GM18861 (cell line): ENCODE measurements around the gene RFXANK.
"Not testable (repeated sequence)": the region's sequence is repeated elsewhere in the genome, so short reads cannot be mapped to it uniquely, and the experiment has no call there.

Source experiments
- ATAC-seq: cut with Tn5 transposase; IDR thresholded peaks from one replicate; pipeline ENCODE4 v1.9.1; 2021; ENCODE audit not compliant: unreplicated experiment

The RFXANK gene

DNA sequence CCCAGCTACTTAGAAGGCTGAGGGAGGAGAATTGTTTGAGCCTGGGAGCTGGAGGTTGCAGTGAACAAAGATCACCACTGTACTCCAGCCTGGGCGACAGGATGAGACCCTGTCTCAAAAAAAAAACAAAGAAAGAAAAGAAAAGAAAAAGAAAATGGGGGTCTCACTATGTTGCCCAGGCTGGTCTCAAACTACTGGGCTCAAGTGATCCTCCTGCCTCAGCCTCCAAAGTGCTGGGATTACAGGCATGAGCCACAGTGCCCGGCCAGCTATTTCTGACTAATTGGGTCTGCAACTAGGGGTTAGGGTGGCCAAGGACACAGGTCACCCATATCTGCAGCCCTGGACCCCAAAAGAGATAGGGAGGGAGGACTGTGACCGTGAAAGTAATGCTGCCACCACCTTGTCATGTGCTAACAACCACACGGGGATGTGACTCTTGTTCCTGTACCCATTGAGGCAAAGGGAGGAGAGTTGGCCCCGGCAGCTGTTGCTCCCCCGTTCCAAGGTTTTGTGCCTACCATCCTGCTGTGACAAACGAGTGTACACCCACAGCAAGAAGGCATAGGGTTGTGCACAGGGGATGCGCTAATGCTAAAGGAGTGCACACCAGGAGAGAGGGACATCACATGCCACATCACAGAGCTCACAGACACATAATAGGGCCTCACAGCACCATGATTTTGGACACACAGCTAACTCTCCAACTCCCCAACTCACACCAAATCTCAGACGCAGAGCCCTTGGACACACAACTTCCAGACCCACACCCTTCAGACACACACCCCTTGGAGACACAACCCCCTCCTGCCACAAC is 22.6 kb upstream of the RFXANK start:
- ATAC-seq, result no peak

DNA sequence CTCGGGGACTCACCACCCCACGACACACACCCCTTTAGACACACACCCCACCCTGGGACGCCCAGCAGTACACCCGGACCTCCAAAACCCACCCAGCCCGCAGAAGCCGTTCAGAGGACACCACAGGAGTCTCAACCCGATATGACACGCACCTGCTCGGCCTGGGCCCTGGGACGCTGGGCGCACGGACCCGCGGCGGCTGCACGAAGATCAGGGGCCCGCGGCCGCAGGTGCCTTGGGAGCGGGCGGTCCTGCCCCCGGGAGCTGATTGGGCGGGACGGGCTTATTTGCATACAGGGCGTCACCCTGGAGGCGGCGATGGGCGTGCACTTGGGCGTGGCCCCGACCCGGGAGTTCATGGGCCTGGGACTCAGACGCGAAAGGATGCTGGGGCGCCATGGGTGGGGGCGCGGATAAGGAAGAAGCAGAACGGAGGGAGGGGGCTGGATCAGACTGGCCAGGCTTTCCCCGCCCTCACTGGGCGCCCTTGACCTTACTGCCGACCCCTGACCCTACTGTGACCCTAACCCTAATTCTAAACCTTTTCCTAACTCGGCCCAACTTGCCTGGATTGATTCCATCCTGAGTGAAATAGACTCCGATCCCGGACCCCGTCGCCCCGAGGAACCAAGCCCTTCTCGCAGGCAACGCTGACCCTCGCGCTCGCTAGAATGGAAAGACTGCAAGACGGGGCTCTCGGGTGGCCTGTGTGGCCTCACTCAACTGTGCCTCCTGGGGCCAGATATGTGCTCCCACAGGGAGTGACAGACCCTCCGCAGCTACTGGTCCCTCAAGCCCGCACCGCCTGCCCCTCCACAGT is 21.8 kb upstream of the RFXANK start, which contains the start of gene MEF2B:
Gene MEF2B, minus strand, starts transcription at position 211 of the 820 bp plus-strand sequence. CDS start 19,528 bp downstream, outside the sequence.
- ATAC-seq, result peak; percentile 49

DNA sequence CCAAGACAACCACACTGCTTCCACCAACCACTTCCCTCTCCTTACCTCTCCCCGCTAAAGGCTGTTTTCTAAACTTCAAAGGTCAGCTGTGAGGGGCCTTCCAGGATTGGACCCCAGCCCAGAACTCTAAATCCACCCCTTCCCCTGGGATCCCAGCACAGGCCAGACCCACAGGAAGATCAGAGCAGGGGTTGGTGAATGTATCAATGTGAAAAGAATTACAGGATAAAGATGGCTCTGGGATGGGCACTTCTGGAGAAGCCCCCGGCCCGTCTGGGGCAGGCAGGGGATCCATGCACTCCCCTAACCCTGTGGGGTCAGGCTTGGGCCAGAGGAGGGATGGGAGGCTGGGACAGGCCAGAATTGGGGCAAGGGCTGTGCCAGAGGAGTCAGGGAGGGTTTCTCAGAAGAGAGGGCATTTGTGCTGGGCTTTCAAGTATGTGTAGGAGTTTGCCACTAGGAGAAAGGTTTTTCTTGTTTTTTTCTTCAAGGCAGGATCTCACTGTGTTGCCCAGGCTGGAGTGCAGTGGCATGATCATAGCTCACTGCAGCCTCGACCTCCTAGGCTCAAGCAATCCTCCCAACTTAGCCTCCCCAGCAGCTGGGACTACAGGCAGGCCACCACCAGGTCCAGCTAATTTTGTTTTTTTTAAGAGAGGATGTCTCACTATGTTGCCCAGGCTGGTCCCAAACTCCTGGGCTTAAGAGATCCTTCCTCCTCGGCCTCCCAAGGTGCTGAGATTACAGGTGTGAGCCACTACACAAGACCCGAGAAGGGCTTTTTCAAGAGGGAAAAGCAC is 21.0 kb upstream of the RFXANK start:
- no peak for ATAC-seq

- no peak for ATAC-seq
These were observed 20.1 kb upstream of the RFXANK start for GRCh38 chr19:19171821-19172532.

DNA sequence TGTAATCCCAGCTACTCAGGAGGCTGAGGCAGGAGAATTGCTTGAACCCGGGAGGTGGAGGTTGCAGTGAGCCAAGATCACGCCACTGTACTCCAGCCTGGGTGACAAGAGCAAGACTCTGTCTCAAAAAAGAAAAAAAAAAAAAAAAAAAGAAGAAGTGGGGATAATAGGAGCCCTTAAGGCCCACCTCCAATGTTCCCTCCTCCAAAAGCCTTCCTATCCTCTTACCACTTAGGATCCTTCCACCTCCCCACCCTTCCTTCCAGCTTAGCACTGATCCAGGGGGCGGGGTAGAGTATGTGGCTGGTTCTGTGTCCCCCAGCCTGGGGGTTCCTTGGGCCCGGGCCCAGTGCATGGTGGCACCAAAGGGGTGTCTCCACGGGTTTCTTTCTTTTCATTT is 18.8 kb upstream of the RFXANK start:
- ATAC-seq, result not testable (repeated sequence)

DNA sequence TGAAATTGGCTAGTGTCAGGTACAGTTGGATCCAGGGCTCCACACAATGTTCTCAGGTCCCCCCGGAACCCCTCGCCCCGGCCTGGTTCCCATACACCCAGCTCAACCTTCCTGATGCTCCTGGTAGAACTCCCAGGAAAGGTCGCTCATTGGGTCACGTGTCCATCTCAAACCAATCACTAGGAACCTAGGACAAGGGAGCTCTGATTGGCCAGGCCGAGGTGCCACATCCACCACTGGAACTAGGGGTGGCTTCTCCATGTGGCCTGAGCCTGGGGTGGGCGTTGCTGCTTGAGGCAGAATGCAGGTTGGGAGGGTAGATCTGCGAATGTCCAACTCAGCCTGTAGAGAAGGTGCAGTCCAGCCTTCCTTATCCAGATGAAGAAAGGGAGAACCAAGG is 15.1 kb upstream of the RFXANK start:
- ATAC-seq, result no peak

- no peak for ATAC-seq
These were observed 12.3 kb upstream of the RFXANK start for GRCh38 chr19:19179548-19180441.

DNA sequence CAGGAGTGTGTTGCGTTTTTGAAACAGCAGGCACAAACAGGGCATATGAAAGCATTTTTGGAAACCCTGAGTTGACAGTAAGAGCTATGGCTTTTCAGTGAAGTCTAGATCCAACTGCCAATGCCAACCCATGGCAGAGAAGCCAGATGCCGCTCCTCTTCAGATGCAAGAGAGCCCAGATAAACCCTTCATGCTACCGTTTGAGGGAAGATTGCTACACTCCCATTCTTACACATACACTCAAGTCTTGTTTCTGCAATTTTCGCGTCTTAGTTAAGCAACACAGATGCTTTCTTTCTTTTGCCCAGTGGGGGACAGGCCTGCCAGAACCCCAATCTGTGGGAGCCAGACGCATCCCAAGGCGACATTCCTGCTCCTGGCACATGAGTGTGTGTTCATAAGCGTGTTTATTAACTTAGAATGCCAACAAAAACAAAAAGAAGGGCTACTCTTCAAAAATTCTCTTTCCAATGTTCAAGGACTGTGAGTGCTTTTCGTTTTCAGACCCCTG is 10.5 kb upstream of the RFXANK start:
- ATAC-seq, result no peak

DNA sequence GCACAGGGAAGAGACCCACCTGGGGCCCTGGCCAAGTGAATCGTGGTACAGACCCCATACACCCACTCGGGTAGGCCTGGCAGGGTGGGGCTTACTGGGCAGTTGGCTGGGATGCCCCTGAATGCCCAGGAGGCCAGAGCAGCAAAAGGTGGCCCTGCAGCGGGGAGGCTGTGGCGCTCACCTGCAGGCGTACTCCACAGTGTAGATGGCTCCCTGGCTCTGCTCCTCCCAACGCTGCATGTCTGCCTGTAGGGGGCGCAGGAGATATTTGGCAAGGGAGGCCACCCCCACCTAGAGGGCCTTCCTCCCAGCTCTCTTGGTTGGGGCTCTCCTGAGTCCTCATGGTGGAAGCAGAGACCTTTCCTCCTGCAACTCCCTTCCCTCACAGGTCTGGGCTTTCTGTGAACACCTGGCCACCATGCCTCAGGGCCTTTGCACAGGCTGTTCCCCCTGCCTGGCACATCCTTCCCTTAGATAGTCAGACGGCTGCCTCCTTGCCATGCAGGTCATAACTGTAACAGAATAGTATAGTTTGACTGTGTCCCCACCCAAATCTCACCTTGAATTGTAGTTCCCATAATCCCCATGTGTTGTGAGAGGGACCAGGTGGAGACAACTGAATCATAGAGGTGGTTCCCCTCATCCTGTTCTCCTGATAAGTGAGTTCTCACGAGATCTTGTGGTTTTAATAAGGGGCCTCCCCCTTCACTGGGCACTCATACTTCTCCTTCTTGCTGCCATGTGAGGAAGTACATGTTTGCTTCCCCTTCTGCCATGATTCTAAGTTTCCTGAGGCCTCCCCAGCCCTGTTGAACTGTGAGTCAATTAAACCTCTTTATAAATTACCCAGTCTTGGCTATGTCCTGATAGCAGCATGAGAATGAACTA is 6.0 kb upstream of the RFXANK start:
- ATAC-seq, result no peak

GRCh38 chr19:19186742-19187141 is 5.3 kb upstream of the RFXANK start:
- ATAC-seq, result no peak

DNA sequence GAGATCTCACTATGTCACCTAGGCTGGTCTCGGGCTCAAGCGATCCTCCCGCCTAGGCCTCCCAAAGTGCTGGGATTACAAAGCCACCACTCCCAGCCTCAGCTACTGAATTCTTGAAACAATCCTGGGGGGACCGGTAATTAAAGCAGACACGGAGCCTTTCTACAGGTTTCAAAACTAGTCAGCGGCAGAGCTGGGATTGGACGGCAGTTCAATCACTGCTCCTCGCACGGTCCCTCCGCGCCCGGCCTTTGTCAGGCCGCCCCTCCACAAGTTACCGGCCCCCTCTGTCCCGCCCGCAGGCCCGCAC is 335 bp upstream of the RFXANK start:
- no peak for ATAC-seq

GRCh38 chr19:19192910-19193423 is 909 bp downstream of the RFXANK start:
- ATAC-seq, result no peak

- ATAC-seq, result no peak
These were observed 1.9 kb downstream of the RFXANK start for GRCh38 chr19:19193926-19194325.

DNA sequence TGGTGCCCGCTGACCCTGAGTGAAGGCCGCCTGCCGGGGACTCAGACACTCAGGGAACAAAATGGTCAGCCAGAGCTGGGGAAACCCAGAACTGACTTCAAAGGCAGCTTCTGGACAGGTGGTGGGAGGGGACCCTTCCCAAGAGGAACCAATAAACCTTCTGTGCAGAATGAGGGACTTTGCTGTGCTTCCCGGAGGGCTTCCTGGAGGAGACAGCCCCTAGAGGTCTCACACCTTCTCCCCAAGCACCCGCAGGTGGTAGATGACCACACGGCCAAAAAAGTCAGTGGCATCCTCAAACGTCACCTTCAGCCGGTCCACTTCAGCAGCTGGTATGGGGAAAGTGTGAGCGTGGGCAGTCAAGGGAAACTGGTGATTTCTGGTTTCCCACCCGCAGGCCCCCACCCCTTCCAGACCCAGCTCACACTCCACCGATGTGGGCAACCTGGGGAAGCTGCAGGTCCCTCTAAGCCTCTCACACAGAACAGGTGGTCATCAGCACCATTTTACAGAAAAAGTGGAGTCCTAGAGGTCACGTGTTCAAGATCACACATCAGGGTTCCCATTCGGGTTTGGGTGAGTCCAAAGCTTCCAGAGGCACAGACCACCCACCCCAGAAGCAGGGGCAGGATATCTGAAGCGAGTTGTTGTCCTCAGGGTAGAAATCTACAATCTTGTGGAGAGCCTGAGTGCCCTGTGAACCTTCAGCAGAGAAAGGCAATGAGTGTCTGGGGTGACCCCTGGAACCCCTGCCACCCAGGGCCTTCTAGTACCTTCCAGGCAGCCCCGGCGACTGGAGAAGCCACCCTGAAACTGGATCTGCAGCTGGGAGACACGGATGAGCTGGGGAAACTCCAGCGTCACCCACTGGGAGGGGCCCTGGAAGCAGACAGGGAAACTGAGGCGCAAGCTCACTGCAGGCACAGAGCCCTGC is 9.9 kb downstream of the RFXANK start:
- ATAC-seq, result no peak

DNA sequence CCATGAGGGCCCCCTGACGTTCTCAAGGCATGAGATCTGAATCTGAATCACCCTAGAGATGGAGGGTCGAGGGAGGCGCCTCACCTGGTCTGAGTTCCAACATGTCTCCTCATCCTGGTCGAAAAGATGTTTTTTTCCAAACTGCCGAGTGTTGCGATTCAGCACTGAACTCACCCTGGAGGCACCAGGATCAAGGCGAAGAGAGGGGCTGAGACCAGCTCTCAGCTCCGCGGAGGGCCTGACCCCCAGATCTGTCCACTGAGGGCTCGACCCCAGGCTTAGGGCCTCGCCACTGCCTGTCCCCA is 10.6 kb downstream of the RFXANK start:
- peak; percentile 30 for ATAC-seq

DNA sequence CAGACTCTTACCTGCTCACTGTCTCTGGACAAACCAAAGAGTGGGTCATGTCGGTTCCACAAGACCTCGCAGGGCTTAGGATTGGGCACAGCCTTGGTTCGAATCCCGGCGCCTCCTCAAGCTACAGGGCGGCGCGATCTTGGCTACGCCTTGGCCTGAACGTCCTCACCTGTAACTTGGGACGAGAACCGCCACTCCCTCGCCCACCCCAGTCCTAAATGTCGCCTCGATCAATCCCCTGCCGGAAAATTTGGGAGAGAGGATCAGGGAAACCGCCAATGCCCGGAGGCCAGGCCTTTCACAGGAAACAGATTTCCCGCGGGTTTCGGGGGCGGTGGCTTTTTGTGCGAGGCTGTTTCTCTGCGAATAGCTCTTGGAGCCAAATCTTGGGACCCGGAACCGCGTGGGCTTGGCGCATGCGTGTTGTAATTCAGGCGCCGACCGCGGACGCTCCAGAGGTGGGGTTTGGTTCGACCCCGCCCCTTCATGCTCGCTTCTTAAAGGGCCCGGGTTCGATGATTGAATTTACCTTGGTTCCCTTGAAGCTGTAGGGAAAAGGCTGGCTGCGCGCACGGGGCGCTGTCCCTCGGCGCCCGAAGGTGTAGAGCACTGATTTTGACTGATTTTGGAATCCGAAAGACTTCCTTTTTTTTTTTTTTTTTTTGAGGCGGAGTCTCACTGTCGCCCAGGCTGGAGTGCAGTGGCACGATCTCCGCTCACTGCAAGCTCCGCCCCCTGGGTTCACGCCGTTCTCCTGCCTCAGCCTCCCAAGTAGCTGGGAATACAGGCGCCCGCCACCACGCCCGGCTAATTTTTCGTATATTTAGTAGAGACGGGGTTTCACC is 11.2 kb downstream of the RFXANK start, which contains the start of gene NR2C2AP:
Gene NR2C2AP, minus strand, starts transcription at position 403 of the 845 bp plus-strand sequence. Its CDS starts 354 bp downstream, at position 49.
- peak; percentile 43 for ATAC-seq
